HEK293T (cell line): ENCODE data around the gene QSOX2.

Source experiments
- CTCF ChIA-PET: fragments of 350-600 bp; formaldehyde crosslinking; extraction: SDS; loops from one replicate; lab custom pipeline; 2021; ENCODE audit warnings: antibody characterized with exemption, inconsistent platforms; lab: Yijun Ruan, JAX
- POLR2A ChIA-PET: fragments of 350-600 bp; formaldehyde crosslinking; extraction: SDS; loops from one replicate; lab custom pipeline; 2020; ENCODE audit warnings: antibody characterized with exemption, inconsistent platforms; lab: Yijun Ruan, JAX
- DNase-seq: peaks from one replicate; pipeline ENCODE4 v3.0.0; 2012; ENCODE audit warnings: mixed read lengths; ENCODE audit errors: extremely low spot score
- ARNT ChIP-seq: fragments of 450-650 bp; IDR thresholded peaks from 2 replicates; pipeline ENCODE4 v1.6.1; 2017; ENCODE audit warnings: mild to moderate bottlenecking
- BHLHE40 ChIP-seq: fragments of 450-650 bp; IDR thresholded peaks from 2 replicates; pipeline ENCODE4 v1.6.1; 2016; ENCODE audit warnings: mild to moderate bottlenecking, moderate library complexity, borderline replicate concordance
- CTBP1 ChIP-seq: fragments of 450-650 bp; IDR thresholded peaks from 2 replicates; pipeline ENCODE4 v1.6.1; 2016; ENCODE audit warnings: borderline replicate concordance
- ELF4 ChIP-seq: fragments of 450-650 bp; IDR thresholded peaks from 2 replicates; pipeline ENCODE4 v1.6.1; 2017; ENCODE audit warnings: antibody characterized with exemption
- FOXA1 ChIP-seq: fragments of 450-650 bp; IDR thresholded peaks from 2 replicates; pipeline ENCODE4 v1.6.1; 2016; ENCODE audit warnings: mild to moderate bottlenecking
- FOXK2 ChIP-seq: fragments of 450-650 bp; IDR thresholded peaks from 2 replicates; pipeline ENCODE4 v1.6.1; 2016; ENCODE audit warnings: mild to moderate bottlenecking
- FOXM1 ChIP-seq: fragments of 450-650 bp; IDR thresholded peaks from 2 replicates; pipeline ENCODE4 v1.6.1; 2017; ENCODE audit warnings: mild to moderate bottlenecking, borderline replicate concordance
- HDGF ChIP-seq: fragments of 450-650 bp; IDR thresholded peaks from 2 replicates; pipeline ENCODE4 v1.6.1; 2017; ENCODE audit warnings: antibody characterized with exemption, borderline replicate concordance
- L3MBTL2 ChIP-seq: fragments of 450-650 bp; conservative IDR thresholded peaks from 2 replicates; pipeline ENCODE4 v1.6.1; 2016; ENCODE audit warnings: mild to moderate bottlenecking
- LEF1 ChIP-seq: fragments of 450-650 bp; IDR thresholded peaks from 2 replicates; pipeline ENCODE4 v1.6.1; 2017; ENCODE audit warnings: mild to moderate bottlenecking, borderline replicate concordance
- NFRKB ChIP-seq: fragments of 450-650 bp; IDR thresholded peaks from 2 replicates; pipeline ENCODE4 v1.6.1; 2016; ENCODE audit warnings: mild to moderate bottlenecking, moderate library complexity
- PKNOX1 ChIP-seq: fragments of 450-650 bp; IDR thresholded peaks from 2 replicates; pipeline ENCODE4 v1.6.1; 2016
- SP1 ChIP-seq: fragments of 450-650 bp; IDR thresholded peaks from 2 replicates; pipeline ENCODE4 v1.6.1; 2017
- SUZ12 ChIP-seq: fragments of 450-650 bp; IDR thresholded peaks from 2 replicates; pipeline ENCODE4 v1.6.1; 2016; ENCODE audit warnings: mild to moderate bottlenecking
- TARDBP ChIP-seq: fragments of 450-650 bp; IDR thresholded peaks from 2 replicates; pipeline ENCODE4 v1.6.1; 2016
- ZNF384 ChIP-seq: fragments of 450-650 bp; IDR thresholded peaks from 2 replicates; pipeline ENCODE4 v1.6.1; 2016

Gene QSOX2

GRCh38 chr9:136278221-136278620 is 32.6 kb upstream of the QSOX2 start:
- DNase-seq = no peak
- ChIA-PET CTCF (no interaction called here), POLR2A (interaction anchor here (1.2 kb wide), 1 partner anchor 10 kb away, joined by 11 read pairs; no protein-coding TSS in a partner anchor)
- TF ChIP-seq BHLHE40 = no peak
- no peak for TF ChIP-seq ELF4
- TF ChIP-seq SP1 = no peak
- no peak for TF ChIP-seq LEF1
- TF ChIP-seq FOXM1 = no peak
- TF ChIP-seq L3MBTL2 = no peak
- no peak for TF ChIP-seq SUZ12
- TF ChIP-seq FOXK2 = no peak
- no peak for TF ChIP-seq FOXA1
- TF ChIP-seq ARNT = no peak
- TF ChIP-seq ZNF384 = no peak
- no peak for TF ChIP-seq CTBP1
- no peak for TF ChIP-seq TARDBP
- no peak for TF ChIP-seq HDGF
- no peak for TF ChIP-seq NFRKB
- TF ChIP-seq PKNOX1 = no peak

GRCh38 chr9:136277746-136278145 is 32.1 kb upstream of the QSOX2 start:
- CTCF ChIA-PET = interaction anchor here (0.7 to 0.9 kb wide), 2 partner anchors 9 to 14 kb away, joined by 3 read pairs; no protein-coding TSS in a partner anchor

GRCh38 chr9:136276716-136277115 is 31.1 kb upstream of the QSOX2 start:
- ChIA-PET POLR2A (interaction anchor here (1.4 kb wide), 1 partner anchor 10 kb away, joined by 4 read pairs; no protein-coding TSS in a partner anchor), CTCF (no interaction called here)
- no peak for DNase-seq
- no peak for TF ChIP-seq SUZ12
- TF ChIP-seq CTBP1 = no peak
- TF ChIP-seq FOXK2 = no peak
- no peak for TF ChIP-seq SP1
- TF ChIP-seq NFRKB = no peak

More at GRCh38 chr9:136277746-136278145, 32.1 kb upstream of the QSOX2 start:
- POLR2A ChIA-PET = interaction anchor here (0.8 to 1.2 kb wide), 2 partner anchors 10 to 11 kb away, joined by 5 to 11 read pairs; no protein-coding TSS in a partner anchor
- no peak for DNase-seq
- TF ChIP-seq TARDBP (no peak), ARNT (no peak), NFRKB (no peak), LEF1 (no peak), FOXA1 (no peak), BHLHE40 (no peak), HDGF (no peak), L3MBTL2 (no peak), SUZ12 (no peak), ZNF384 (no peak), SP1 (no peak), FOXM1 (no peak), FOXK2 (no peak), PKNOX1 (no peak), CTBP1 (no peak), ELF4 (no peak)

DNA sequence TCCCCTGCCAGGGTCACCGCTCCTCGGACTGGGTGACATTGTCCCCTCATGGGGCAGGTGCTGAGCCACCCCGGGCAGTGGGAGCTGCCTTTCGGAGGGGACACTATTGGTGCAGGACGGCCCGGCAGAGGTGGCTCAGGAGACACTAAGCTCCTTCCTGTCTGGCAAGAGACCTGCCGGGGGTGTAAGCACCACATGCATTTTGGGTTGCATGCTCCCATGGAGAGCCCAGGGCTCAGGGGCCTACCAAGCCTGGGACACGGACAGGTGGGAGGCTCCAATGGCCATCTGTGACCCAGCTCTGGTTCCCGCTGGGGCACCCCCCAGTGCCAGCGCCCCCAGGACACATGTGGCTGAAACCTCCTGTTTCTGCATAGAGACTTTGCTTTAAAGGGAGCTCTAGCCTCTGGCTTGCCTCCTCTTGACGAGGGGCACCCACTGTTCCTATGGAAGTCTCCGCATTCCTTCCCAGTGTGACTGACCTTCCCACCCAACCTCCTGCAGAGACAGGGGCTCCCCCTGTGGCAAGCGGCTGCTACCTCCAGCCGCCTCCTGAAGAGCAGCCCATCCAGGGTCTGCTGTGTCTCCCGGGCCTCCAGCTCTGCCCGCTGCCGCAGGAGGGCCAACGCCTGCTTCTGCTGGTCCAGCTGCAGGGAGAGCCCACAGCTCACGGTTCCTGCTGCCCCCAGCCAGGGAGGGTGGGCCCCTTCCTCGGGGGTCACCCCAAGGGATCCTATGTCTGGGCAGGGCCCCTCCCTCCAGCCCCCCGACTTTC is 30.2 kb upstream of the QSOX2 start:
- no peak for DNase-seq
- POLR2A ChIA-PET = interaction anchor here (1.4 kb wide), 1 partner anchor 9 kb away, joined by 4 read pairs; no protein-coding TSS in a partner anchor
- TF ChIP-seq L3MBTL2 (no peak), CTBP1 (no peak), LEF1 (no peak), PKNOX1 (no peak), NFRKB (no peak), BHLHE40 (no peak), ZNF384 (no peak), SP1 (no peak), TARDBP (no peak), ARNT (no peak), FOXA1 (no peak), SUZ12 (no peak), ELF4 (no peak), FOXK2 (no peak), FOXM1 (no peak), HDGF (no peak)
- CTCF ChIA-PET = no interaction called here

- POLR2A ChIA-PET = no interaction called here
- CTCF ChIA-PET = no interaction called here
- no peak for DNase-seq
Observed at GRCh38 chr9:136274786-136275654, 29.4 kb upstream of the QSOX2 start.

More at GRCh38 chr9:136274786-136275654, 29.4 kb upstream of the QSOX2 start:
- TF ChIP-seq FOXM1 = no peak
- TF ChIP-seq TARDBP = no peak
- TF ChIP-seq PKNOX1 = no peak
- TF ChIP-seq FOXK2 = no peak
- TF ChIP-seq SUZ12 = no peak
- no peak for TF ChIP-seq SP1
- TF ChIP-seq HDGF = no peak
- TF ChIP-seq BHLHE40 = no peak
- TF ChIP-seq CTBP1 = no peak
- no peak for TF ChIP-seq ZNF384
- no peak for TF ChIP-seq NFRKB
- no peak for TF ChIP-seq ARNT
- no peak for TF ChIP-seq FOXA1
- TF ChIP-seq ELF4 = no peak
- TF ChIP-seq LEF1 = no peak
- no peak for TF ChIP-seq L3MBTL2
